A673 (cell line): ENCODE data around the gene GATAD2A. TPM values are rescaled to one million over a fixed set of nuclear protein-coding genes. Genes with fewer than 3 reads are reported as not detected.

Source experiments
- BruUV-seq: library from RNA; stranded (reverse); fragments of 400-500 nt; replicated peaks from 2 replicates; lab custom pipeline; 2021; lab: Mats Ljungman, UMichigan
- CTCF ChIA-PET: fragments of 300-600 bp; sonication (Branson Sonifier 250); formaldehyde crosslinking; loops from one replicate; lab custom pipeline; 2022; ENCODE audit warnings: antibody characterized with exemption; lab: Charles Lee
- POLR2A ChIA-PET: fragments of 300-600 bp; sonication (Branson Sonifier 250); formaldehyde crosslinking; loops from one replicate; lab custom pipeline; 2022; ENCODE audit warnings: antibody characterized with exemption; ENCODE audit not compliant: low non-redundant PET; lab: Charles Lee
- DNase-seq: peaks from one replicate; pipeline ENCODE4 v3.0.0-alpha.2; 2015; ENCODE audit warnings: low spot score
- H3K27ac ChIP-seq: fragments of 200-600 bp; sonication (generic); 2 replicates; pipeline ENCODE4 v1.5.1; 2016; ENCODE audit warnings: mixed run types, low read depth, mild to moderate bottlenecking, mixed read lengths, antibody characterized with exemption, low read length; ENCODE audit not compliant: poor library complexity, severe bottlenecking
- H3K27me3 ChIP-seq: fragments of 200-600 bp; sonication (generic); replicated peaks from 2 replicates; pipeline ENCODE4 v1.6.1; 2017; ENCODE audit warnings: mixed run types, low read depth, mild to moderate bottlenecking, mixed read lengths, antibody characterized with exemption, low read length; ENCODE audit not compliant: insufficient read depth, poor library complexity
- H3K36me3 ChIP-seq: fragments of 200-600 bp; sonication (generic); 2 replicates; pipeline ENCODE4 v1.6.1; 2016; ENCODE audit warnings: mixed run types, mild to moderate bottlenecking, mixed read lengths, antibody characterized with exemption, low read length; ENCODE audit not compliant: insufficient read depth, poor library complexity, severe bottlenecking
- H3K4me1 ChIP-seq: fragments of 200-600 bp; sonication (generic); 2 replicates; pipeline ENCODE4 v1.6.1; 2017; ENCODE audit warnings: mixed run types, mild to moderate bottlenecking, mixed read lengths, antibody characterized with exemption, low read length; ENCODE audit not compliant: insufficient read depth, poor library complexity, severe bottlenecking
- H3K4me3 ChIP-seq: fragments of 200-600 bp; sonication (generic); 2 replicates; pipeline ENCODE4 v1.5.1; 2016; ENCODE audit warnings: low read depth, mixed run types, mild to moderate bottlenecking, mixed read lengths, low read length; ENCODE audit not compliant: poor library complexity, severe bottlenecking
- H3K9me3 ChIP-seq: fragments of 200-600 bp; sonication (generic); 2 replicates; pipeline ENCODE4 v1.6.1; 2016; ENCODE audit warnings: mixed run types, low read depth, mild to moderate bottlenecking, mixed read lengths, antibody characterized with exemption, low read length; ENCODE audit not compliant: poor library complexity, severe bottlenecking
- CTCF ChIP-seq: fragments of 300-800, 200-600 bp; sonication (generic); conservative IDR thresholded peaks from 2 replicates; pipeline ENCODE4 v1.5.1; 2017; ENCODE audit warnings: low read depth, mild to moderate bottlenecking, antibody characterized with exemption, low read length, moderate library complexity, mixed read lengths
- EZH2 ChIP-seq: fragments of 200-600 bp; sonication (generic); IDR thresholded peaks from 2 replicates; pipeline ENCODE4 v1.6.1; 2017; ENCODE audit warnings: borderline replicate concordance, low read depth, mild to moderate bottlenecking, mixed read lengths, antibody characterized with exemption, low read length; ENCODE audit not compliant: poor library complexity, severe bottlenecking
- intact Hi-C: fragments of 100-400 bp; cut with micrococcal nuclease; formaldehyde crosslinking; loops from one replicate; pipeline ENCODE4 v1.10.0; 2022; ENCODE audit not compliant: unreplicated experiment
- total RNA-seq: library from RNA; stranded (reverse); gene quantifications from 2 replicates; pipeline ENCODE4 v1.2.3, GENCODE V29; 2021

GATAD2A gene
- total RNA-seq, 1 experiment from 2014 or later: 218 TPM

- Histone ChIP-seq H3K27ac (no peak overlapping the region), H3K4me1 (no peaks in the 10 kb centered on the region), H3K9me3 (no peaks in the 10 kb centered on the region), H3K36me3 (no peaks in the 10 kb centered on the region), H3K27me3 (no peaks in the 10 kb centered on the region), H3K4me3 (no peak overlapping the region)
- BruUV-seq: no TSS peak
- no peak for DNase-seq
- CTCF ChIA-PET: no interaction called here
- POLR2A ChIA-PET: no interaction called here
- TF ChIP-seq CTCF (no peak), EZH2 (no peak)
- intact Hi-C loops: no loop called here
Measured at GRCh38 chr19:19547674-19548336, 142.3 kb downstream of the GATAD2A start.

GRCh38 chr19:19548915-19549759 is 143.7 kb downstream of the GATAD2A start:
- no peak for DNase-seq
- TF ChIP-seq EZH2 (no peak), CTCF (no peak)
- intact Hi-C loops: no loop called here
- Histone ChIP-seq H3K4me3 (no peak overlapping the region), H3K27ac (no peak overlapping the region), H3K9me3 (no peaks in the 10 kb centered on the region), H3K27me3 (no peaks in the 10 kb centered on the region), H3K4me1 (no peaks in the 10 kb centered on the region), H3K36me3 (no peaks in the 10 kb centered on the region)
- POLR2A ChIA-PET: no interaction called here
- no TSS peak for BruUV-seq
- CTCF ChIA-PET: no interaction called here

- no peaks in the 10 kb centered on the region for H3K4me1 ChIP-seq
- BruUV-seq: no TSS peak
- POLR2A ChIA-PET: no interaction called here
- H3K4me3 ChIP-seq: no peak overlapping the region
- H3K27me3 ChIP-seq: no peaks in the 10 kb centered on the region
- intact Hi-C loops: no loop called here
- CTCF ChIA-PET: no interaction called here
- H3K36me3 ChIP-seq: no peaks in the 10 kb centered on the region
- no peaks in the 10 kb centered on the region for H3K9me3 ChIP-seq
- no peak for TF ChIP-seq EZH2
- no peak for TF ChIP-seq CTCF
- no peak for DNase-seq
- no peak overlapping the region for H3K27ac ChIP-seq
Measured at GRCh38 chr19:19549804-19550464, 144.5 kb downstream of the GATAD2A start.
